Upper lobe of left lung (tissue), 6 donors: ENCODE measurements around the gene ANO6. TPM values are rescaled to one million over a fixed set of nuclear protein-coding genes. Genes with fewer than 3 reads are reported as not detected.
"Not testable (repeated sequence)": the region's sequence is repeated elsewhere in the genome, so short reads cannot be mapped to it uniquely, and the experiment has no call there.

Experiments used
- ATAC-seq, 2 donors: fragments of 200-7000 bp; cut with Tn5 transposase; one replicate each; pipeline ENCODE4 v1.9.1; 2022; ENCODE audit warnings: mild to moderate bottlenecking in 2 of 2, moderate library complexity in 2 of 2; ENCODE audit not compliant: low FRiP score in 2 of 2
- DNase-seq, 2 donors: peaks; one replicate each; pipeline ENCODE4 v3.0.0-alpha.2; 2019 to 2020
- H3K27ac ChIP-seq, 4 donors: fragments of 200-600 bp; sonication (generic); one replicate each; pipeline ENCODE4 v1.5.1; 2016 to 2019
- H3K27me3 ChIP-seq, 4 donors: fragments of 200-600 bp; sonication (generic); one replicate each; pipeline ENCODE4 v1.5.1; 2017 to 2019
- H3K36me3 ChIP-seq, 4 donors: fragments of 200-600 bp; sonication (generic); one replicate each; pipeline ENCODE4 v1.5.1; 2016 to 2019
- H3K4me1 ChIP-seq, 4 donors: fragments of 200-600 bp; sonication (generic); one replicate each; pipeline ENCODE4 v1.5.1; 2018 to 2019
- H3K4me3 ChIP-seq, 4 donors: fragments of 200-600 bp; sonication (generic); one replicate each; pipeline ENCODE4 v1.5.1; 2017 to 2019; ENCODE audit warnings: mild to moderate bottlenecking in 2 of 4, moderate library complexity in 1 of 4
- H3K9me3 ChIP-seq, 4 donors: fragments of 200-600 bp; sonication (generic); one replicate each; pipeline ENCODE4 v1.5.1; 2018 to 2019
- EP300 ChIP-seq, 4 donors: sonication (generic); formaldehyde crosslinking; IDR thresholded peaks; one replicate each; pipeline ENCODE4 v1.5.1; 2017; ENCODE audit warnings: antibody characterized with exemption in 4 of 4, control low read depth in 2 of 4
- POLR2A ChIP-seq, 4 donors: fragments of 450-650 bp; IDR thresholded peaks; one replicate each; pipeline ENCODE4 v1.5.1; 2016 to 2017; ENCODE audit warnings: antibody characterized with exemption in 4 of 4, mild to moderate bottlenecking in 2 of 4
- POLR2AphosphoS5 ChIP-seq, 2 donors: sonication (generic); formaldehyde crosslinking; IDR thresholded peaks; one replicate each; pipeline ENCODE4 v1.5.1; 2017; ENCODE audit warnings: antibody characterized with exemption in 2 of 2
- WGBS, 2 donors: methylation state at CpG; one replicate each; pipeline ENCODE4 v1.1.5; 2017 to 2018; 5-methylcytosine and 5-hydroxymethylcytosine counted together
- total RNA-seq, 6 donors: library from RNA; depleted of rRNA in 4 of 6; stranded (reverse); fragments of >200 nt in 4 of 6; gene quantifications; one replicate each; pipeline versions ENCODE4 v1.1.0 to v1.2.1, GENCODE V29; 2016 to 2021
- TF ChIP-seq, protein P1 (sequence below), 6 experiments: fragments of 450-650 bp in 4 of 6; fragments of 200-600 bp in 2 of 6; sonication (generic) in 2 of 6; IDR thresholded peaks; one replicate each; pipeline ENCODE4 v1.5.1; 2016 to 2019; ENCODE audit warnings: antibody characterized with exemption in 6 of 6
- donor health status: DM: no; HTN: no; CAD: no; lungs with moderate emphysema.
- donor health status: DM: no; HTN: yes; CAD: no; lungs with severe emphysema.

The ANO6 gene
- total RNA-seq, 6 donors from 2014 or later = 26.2 to 83.7 (median 57.9) TPM

DNA sequence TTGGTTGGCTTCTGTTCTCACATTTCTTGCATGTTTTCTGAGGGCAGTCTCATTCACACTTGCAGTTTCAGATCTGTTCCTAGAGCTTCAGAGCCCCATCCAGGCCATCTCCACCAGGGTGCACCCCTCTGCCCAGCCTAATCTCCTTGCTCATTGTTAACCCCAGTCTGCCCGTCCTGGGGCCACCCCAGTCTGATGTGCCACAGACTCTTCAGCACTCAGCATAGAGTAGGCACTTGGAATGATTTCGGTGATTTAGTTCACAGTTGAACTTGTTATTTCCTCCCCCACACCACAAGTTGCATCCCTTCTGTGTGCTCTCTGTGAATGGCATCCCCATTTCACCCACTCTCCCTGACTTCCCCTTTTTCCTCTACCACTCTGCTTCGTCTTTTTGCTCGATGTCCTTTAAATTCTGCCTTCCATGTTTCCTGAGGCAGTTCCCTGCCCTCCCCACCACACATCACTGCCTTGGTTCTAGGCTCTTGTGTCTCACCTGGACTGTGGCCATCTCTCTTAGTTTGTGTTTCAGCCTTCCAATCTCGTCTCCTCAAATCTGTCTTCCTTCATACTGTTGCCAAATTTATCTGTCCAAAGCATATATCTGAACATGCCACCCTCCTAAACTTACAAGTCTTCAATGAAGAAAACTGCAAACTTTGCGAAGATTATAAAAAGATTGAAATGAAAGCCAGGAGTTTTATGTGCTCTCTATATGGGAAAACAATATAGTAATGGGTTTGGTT lies 41.5 kb downstream of the ANO6 start:
- 62 to 68% methylated on average over 6 of the region's 6 CpGs for WGBS, 2 donors
- no peaks in the 10 kb centered on the region for H3K36me3 ChIP-seq
- DNase-seq (no peak), ATAC-seq (peak; percentile 53 to 65)
- no peak overlapping the region for H3K27ac ChIP-seq
- no peaks in the 10 kb centered on the region for H3K27me3 ChIP-seq
- TF ChIP-seq POLR2A (IDR thresholded peaks at IDR 0.05) = no peak
- TF ChIP-seq POLR2AphosphoS5 (IDR thresholded peaks at IDR 0.05) = no peak
- no peak for TF ChIP-seq EP300 (IDR thresholded peaks at IDR 0.05)
- TF ChIP-seq, protein P1, sequence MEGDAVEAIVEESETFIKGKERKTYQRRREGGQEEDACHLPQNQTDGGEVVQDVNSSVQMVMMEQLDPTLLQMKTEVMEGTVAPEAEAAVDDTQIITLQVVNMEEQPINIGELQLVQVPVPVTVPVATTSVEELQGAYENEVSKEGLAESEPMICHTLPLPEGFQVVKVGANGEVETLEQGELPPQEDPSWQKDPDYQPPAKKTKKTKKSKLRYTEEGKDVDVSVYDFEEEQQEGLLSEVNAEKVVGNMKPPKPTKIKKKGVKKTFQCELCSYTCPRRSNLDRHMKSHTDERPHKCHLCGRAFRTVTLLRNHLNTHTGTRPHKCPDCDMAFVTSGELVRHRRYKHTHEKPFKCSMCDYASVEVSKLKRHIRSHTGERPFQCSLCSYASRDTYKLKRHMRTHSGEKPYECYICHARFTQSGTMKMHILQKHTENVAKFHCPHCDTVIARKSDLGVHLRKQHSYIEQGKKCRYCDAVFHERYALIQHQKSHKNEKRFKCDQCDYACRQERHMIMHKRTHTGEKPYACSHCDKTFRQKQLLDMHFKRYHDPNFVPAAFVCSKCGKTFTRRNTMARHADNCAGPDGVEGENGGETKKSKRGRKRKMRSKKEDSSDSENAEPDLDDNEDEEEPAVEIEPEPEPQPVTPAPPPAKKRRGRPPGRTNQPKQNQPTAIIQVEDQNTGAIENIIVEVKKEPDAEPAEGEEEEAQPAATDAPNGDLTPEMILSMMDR (IDR thresholded peaks at IDR 0.05) = no peak
- peaks cover 23 to 38% (median 30%) of the 10 kb centered on the region in 4 donors for H3K4me1 ChIP-seq
- H3K9me3 ChIP-seq = no peaks in the 10 kb centered on the region
- no peak overlapping the region for H3K4me3 ChIP-seq

GRCh38 chr12:45259675-45260074 lies 43.8 kb downstream of the ANO6 start:
- no peak for ATAC-seq
- H3K36me3 ChIP-seq = no peaks in the 10 kb centered on the region
- 44 to 68% methylated on average over 3 of the region's 3 CpGs for WGBS, 2 donors
- no peaks in the 10 kb centered on the region for H3K9me3 ChIP-seq
- no peak for DNase-seq
- H3K27me3 ChIP-seq = no peaks in the 10 kb centered on the region
- TF ChIP-seq, protein P1 (IDR thresholded peaks at IDR 0.05) = no peak
- TF ChIP-seq POLR2AphosphoS5 (IDR thresholded peaks at IDR 0.05) (no peak), EP300 (IDR thresholded peaks at IDR 0.05) (no peak), POLR2A (IDR thresholded peaks at IDR 0.05) (no peak)
- H3K4me1 ChIP-seq = peaks cover 23 to 38% (median 30%) of the 10 kb centered on the region in 4 donors
- H3K27ac ChIP-seq = no peak overlapping the region
- H3K4me3 ChIP-seq = no peak overlapping the region

DNA sequence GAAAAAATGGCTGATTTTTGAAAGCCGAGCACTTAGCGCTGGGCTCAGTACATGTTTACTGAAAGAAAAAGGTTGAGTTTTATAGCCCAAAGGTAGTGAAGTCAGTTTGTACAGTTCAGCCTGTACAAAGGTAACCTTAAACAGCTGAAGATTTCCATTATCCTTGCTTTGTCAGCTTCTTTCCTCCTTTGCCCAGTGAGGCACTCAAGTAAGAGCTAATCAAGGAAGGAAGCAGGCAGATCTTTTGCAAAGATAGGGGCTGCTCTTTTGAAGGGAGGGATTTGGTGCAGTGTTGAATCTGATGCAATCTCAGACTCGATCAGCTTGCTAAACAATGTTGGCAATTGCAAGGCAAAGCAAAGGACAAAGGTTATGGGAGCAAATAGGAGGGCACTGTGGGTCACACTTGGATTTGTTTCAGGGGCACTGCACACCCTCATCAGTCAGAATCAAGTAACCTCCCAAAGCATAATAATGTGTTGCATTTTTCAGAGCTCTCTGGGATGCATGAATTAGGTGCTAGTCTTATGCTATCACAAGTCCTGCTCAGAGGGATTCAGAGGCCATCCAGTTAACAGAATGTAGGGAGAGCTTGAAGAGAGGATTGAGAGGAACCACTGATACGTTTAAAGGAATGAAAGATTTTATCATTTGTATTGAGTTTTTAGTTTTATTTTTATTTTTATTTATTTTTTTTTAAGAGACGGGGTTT lies 44.4 kb downstream of the ANO6 start:
- no peaks in the 10 kb centered on the region for H3K9me3 ChIP-seq
- 54 to 63% methylated on average over 5 of the region's 5 CpGs for WGBS, 2 donors
- DNase-seq = no peak

GRCh38 chr12:45260854-45261253 lies 45.0 kb downstream of the ANO6 start:
- no peak for TF ChIP-seq POLR2A (IDR thresholded peaks at IDR 0.05)
- TF ChIP-seq EP300 (IDR thresholded peaks at IDR 0.05) = no peak
- no peak for TF ChIP-seq POLR2AphosphoS5 (IDR thresholded peaks at IDR 0.05)
- TF ChIP-seq, protein P1 (IDR thresholded peaks at IDR 0.05) = no peak
- no peak overlapping the region for H3K27ac ChIP-seq
- DNase-seq = no peak
- H3K4me1 ChIP-seq = peaks cover 23 to 38% (median 30%) of the 10 kb centered on the region in 4 donors
- WGBS, 2 donors = 94 to 95% methylated on average over 4 of the region's 4 CpGs
- no peaks in the 10 kb centered on the region for H3K27me3 ChIP-seq
- H3K4me3 ChIP-seq = no peak overlapping the region
- no peaks in the 10 kb centered on the region for H3K9me3 ChIP-seq
- ATAC-seq = no peak
- no peaks in the 10 kb centered on the region for H3K36me3 ChIP-seq

More for the DNA sequence above, 44.4 kb downstream of the ANO6 start:
- H3K27me3 ChIP-seq = no peaks in the 10 kb centered on the region
- no peak overlapping the region for H3K4me3 ChIP-seq
- TF ChIP-seq POLR2A (IDR thresholded peaks at IDR 0.05) (no peak), POLR2AphosphoS5 (IDR thresholded peaks at IDR 0.05) (no peak), EP300 (IDR thresholded peaks at IDR 0.05) (no peak)
- TF ChIP-seq, protein P1 (IDR thresholded peaks at IDR 0.05) = no peak
- H3K4me1 ChIP-seq = peaks cover 23 to 38% (median 30%) of the 10 kb centered on the region in 4 donors
- H3K27ac ChIP-seq = no peak overlapping the region
- H3K36me3 ChIP-seq = no peaks in the 10 kb centered on the region
- no peak for ATAC-seq

DNA sequence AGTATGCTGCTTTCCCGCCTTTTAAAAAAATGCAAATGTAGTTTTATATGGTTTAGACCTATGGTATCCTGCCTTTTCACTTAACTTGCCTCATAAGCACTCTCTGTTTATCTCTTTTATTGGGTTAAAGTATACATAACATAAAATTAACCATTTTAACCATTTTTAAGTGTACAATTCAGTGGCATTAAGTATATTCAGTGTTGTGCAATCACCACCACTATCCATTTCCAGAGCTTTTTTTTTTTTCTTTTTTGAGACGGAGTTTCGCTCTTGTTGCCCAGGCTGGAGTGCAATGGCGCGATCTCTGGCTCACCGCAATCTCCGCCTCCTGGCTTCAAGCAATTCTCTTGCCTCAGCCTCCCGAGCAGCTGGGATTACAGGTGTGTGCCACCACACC lies 46.3 kb downstream of the ANO6 start:
- H3K36me3 ChIP-seq, H3K9me3 ChIP-seq: not testable (repeated sequence)

More for the DNA sequence above, 46.3 kb downstream of the ANO6 start:
- not testable (repeated sequence) for ATAC-seq, H3K4me3 ChIP-seq, H3K27me3 ChIP-seq, H3K27ac ChIP-seq, DNase-seq
- peaks cover 17 to 32% (median 27%) of the 10 kb centered on the region in 4 donors for H3K4me1 ChIP-seq
- WGBS, 2 donors = 91 to 96% methylated on average over 8 of the region's 8 CpGs
